Measurements from ENCODE around the gene POLR2E. TPM values are rescaled to one million over a fixed set of nuclear protein-coding genes. Genes with fewer than 3 reads are reported as not detected.

The POLR2E gene
- total RNA-seq, 4 donors from 2014 or later = 74.3 to 107 (median 96.9) TPM

DNA sequence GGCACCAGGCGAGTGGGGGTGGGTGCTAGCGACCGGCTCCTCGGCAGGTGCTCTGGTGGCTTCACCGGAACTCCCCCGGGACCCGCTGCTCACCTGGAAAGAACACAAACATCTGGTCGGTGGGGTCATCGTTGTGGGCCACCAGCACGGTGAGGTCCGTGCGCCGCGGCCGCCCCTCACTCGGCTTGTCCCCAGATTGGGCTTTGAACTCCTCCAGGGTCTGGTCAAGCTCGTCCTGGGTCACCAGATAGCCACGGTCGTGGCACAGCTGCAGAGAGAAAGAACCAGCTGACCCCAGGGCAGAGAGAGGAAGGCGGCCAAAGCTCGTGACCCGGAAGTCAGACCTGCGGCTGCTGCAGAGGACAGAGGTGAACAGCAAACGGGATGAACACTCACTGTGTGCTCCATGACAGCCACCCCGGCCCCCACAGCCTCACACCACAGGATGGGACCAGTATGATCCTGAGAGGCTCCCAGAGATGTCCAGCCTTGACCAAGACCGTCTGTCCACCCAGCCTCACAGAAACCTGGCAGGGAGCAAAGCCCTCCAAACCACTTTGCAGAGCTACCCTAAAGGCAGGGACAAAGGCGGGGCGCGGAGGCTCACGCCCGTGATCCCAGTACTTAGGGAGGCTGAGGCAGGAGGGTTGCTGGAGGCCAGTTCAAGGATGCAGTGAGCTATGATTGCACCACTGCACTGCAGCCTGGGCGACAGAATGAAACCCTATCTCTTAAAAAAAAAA lies 1.2 kb downstream of the POLR2E start:
- TF ChIP-seq, protein P1, sequence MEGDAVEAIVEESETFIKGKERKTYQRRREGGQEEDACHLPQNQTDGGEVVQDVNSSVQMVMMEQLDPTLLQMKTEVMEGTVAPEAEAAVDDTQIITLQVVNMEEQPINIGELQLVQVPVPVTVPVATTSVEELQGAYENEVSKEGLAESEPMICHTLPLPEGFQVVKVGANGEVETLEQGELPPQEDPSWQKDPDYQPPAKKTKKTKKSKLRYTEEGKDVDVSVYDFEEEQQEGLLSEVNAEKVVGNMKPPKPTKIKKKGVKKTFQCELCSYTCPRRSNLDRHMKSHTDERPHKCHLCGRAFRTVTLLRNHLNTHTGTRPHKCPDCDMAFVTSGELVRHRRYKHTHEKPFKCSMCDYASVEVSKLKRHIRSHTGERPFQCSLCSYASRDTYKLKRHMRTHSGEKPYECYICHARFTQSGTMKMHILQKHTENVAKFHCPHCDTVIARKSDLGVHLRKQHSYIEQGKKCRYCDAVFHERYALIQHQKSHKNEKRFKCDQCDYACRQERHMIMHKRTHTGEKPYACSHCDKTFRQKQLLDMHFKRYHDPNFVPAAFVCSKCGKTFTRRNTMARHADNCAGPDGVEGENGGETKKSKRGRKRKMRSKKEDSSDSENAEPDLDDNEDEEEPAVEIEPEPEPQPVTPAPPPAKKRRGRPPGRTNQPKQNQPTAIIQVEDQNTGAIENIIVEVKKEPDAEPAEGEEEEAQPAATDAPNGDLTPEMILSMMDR (IDR thresholded peaks at IDR 0.05) = no peak
- no peak for TF ChIP-seq POLR2A (IDR thresholded peaks at IDR 0.05)
- DNase-seq = no peak
- Histone ChIP-seq H3K27ac (peak overlapping the region in 2 of 4 donors; percentile 83 to 90), H3K4me1 (peaks cover 0 to 44% (median 17%) of the 10 kb centered on the region in 4 donors), H3K36me3 (peaks cover 0 to 47% (median 0%) of the 10 kb centered on the region in 3 donors), H3K9me3 (no peaks in the 10 kb centered on the region), H3K4me3 (peak overlapping the region; percentile 94 to 98 (median 96)), H3K27me3 (no peaks in the 10 kb centered on the region)

DNA sequence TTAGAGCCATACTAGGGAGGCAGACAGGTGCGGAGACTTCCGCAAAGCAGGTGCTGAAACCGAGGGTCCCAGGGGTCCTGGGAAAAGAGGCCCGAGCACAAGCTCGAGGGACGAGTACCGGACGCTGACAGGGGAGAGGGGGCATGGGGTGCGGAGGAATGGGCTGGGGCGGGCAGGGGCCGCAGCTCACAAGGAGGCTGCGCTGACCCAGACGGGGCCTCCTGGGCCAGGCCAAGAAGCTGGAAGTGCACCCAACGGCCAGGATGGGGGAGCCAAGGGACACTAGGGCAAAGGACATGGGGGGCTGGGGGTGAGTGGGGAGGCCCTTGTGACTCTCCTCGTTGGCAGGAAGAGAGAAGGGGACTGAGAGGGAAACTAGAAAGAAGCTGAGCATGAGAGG lies 1.8 kb downstream of the POLR2E start:
- Histone ChIP-seq H3K4me3 (peak overlapping the region in 2 of 4 donors; percentile 94 to 97), H3K9me3 (no peaks in the 10 kb centered on the region), H3K36me3 (peaks cover 0 to 53% (median 0%) of the 10 kb centered on the region in 3 donors), H3K27ac (no peak overlapping the region), H3K4me1 (peaks cover 0 to 43% (median 24%) of the 10 kb centered on the region in 4 donors), H3K27me3 (no peaks in the 10 kb centered on the region)
- TF ChIP-seq, protein P1 (IDR thresholded peaks at IDR 0.05) = no peak
- no peak for TF ChIP-seq POLR2A (IDR thresholded peaks at IDR 0.05)
- DNase-seq = no peak

- TF ChIP-seq POLR2A (IDR thresholded peaks at IDR 0.05) = no peak
- Histone ChIP-seq H3K36me3 (peaks cover 0 to 62% (median 0%) of the 10 kb centered on the region in 3 donors), H3K27ac (no peak overlapping the region), H3K9me3 (no peaks in the 10 kb centered on the region), H3K4me3 (no peak overlapping the region), H3K4me1 (peaks cover 0 to 39% (median 34%) of the 10 kb centered on the region in 4 donors), H3K27me3 (no peaks in the 10 kb centered on the region)
- DNase-seq = no peak
Observed at GRCh38 chr19:1091544-1092175, 3.5 kb downstream of the POLR2E start.

DNA sequence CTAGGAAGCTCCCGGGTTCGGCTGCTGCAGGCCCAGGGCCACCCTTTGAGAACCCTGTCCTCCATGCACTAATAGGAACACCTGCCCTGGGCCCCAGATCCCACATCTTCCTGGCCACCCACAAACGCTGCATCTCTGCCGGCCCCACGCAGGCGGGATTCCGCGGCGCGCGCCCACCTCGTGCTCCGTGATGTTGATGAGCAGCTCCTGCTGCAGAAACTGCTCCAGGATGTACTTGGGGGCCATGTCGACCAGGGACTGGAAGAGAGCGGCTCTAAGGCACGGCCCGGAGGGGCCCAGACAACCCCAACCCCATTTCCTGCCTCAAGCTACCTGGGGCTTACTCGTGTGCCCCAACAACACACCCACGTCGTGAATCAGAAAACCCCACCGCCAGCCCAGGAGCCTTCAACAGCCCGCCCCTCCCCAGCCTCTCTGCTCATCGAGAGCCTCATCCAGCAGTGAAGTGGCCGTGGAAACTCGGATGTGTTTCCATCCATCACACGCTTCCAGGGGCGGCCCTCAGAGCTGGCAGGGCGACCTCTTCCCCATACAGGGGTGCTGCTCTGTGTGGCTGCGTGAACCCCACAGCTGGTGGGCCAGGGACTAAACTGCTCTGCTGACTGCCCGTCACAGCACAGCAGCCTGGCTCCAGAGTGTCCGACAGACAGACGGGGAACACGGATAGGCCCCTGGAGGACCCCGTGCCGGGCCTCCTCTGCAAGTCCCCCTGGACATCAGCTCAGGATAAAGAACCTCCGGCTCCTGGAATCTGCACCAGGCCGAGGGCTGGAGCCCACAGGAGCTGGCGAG lies 4.2 kb downstream of the POLR2E start:
- TF ChIP-seq POLR2A (IDR thresholded peaks at IDR 0.05) = no peak
- TF ChIP-seq, protein P1 (IDR thresholded peaks at IDR 0.05) = no peak
- H3K27ac ChIP-seq = no peak overlapping the region
- H3K4me1 ChIP-seq = peaks cover 0 to 39% (median 34%) of the 10 kb centered on the region in 4 donors
- peaks cover 0 to 69% (median 0%) of the 10 kb centered on the region in 3 donors for H3K36me3 ChIP-seq
- no peak for DNase-seq
- H3K9me3 ChIP-seq = no peaks in the 10 kb centered on the region
- no peaks in the 10 kb centered on the region for H3K27me3 ChIP-seq
- no peak overlapping the region for H3K4me3 ChIP-seq

GRCh38 chr19:1089891-1090290 lies 5.3 kb downstream of the POLR2E start:
- no peak for TF ChIP-seq POLR2A (IDR thresholded peaks at IDR 0.05)
- TF ChIP-seq, protein P1 (IDR thresholded peaks at IDR 0.05) = no peak
- H3K4me1 ChIP-seq = peaks cover 0 to 35% (median 32%) of the 10 kb centered on the region in 4 donors
- peaks cover 0 to 73% (median 0%) of the 10 kb centered on the region in 3 donors for H3K36me3 ChIP-seq

More at GRCh38 chr19:1089891-1090290, 5.3 kb downstream of the POLR2E start:
- DNase-seq = no peak
- Histone ChIP-seq H3K27ac (peak overlapping the region in 1 of 4 donors; percentile 21), H3K4me3 (no peak overlapping the region), H3K9me3 (no peaks in the 10 kb centered on the region), H3K27me3 (no peaks in the 10 kb centered on the region)
